Mesendoderm (in vitro differentiated cells): Measurements from ENCODE around the gene FAM120B.
"Not testable (repeated sequence)": the region's sequence is repeated elsewhere in the genome, so short reads cannot be mapped to it uniquely, and the experiment has no call there.

Experiments used
- DNase-seq: peaks from one replicate; pipeline ENCODE4 v3.0.0; 2013
- H2AK5ac ChIP-seq: 2 replicates; pipeline ENCODE4 v1.6.1; 2013; ENCODE audit warnings: low read length, inconsistent platforms
- H2BK120ac ChIP-seq: 2 replicates; pipeline ENCODE4 v1.6.1; 2013; ENCODE audit warnings: low read depth, mild to moderate bottlenecking, low read length, moderate library complexity, mixed read lengths
- H2BK15ac ChIP-seq: replicated peaks from 2 replicates; pipeline ENCODE4 v1.6.1; 2013; ENCODE audit warnings: low read depth, mild to moderate bottlenecking, moderate library complexity
- H2BK5ac ChIP-seq: 2 replicates; pipeline ENCODE4 v1.6.1; 2013; ENCODE audit warnings: low read length, inconsistent platforms
- H3K18ac ChIP-seq: 2 replicates; pipeline ENCODE4 v1.6.1; 2013; ENCODE audit warnings: mild to moderate bottlenecking, low read length, mixed read lengths
- H3K23ac ChIP-seq: one replicate; pipeline ENCODE4 v1.6.1; 2013; ENCODE audit warnings: low read length
- H3K27ac ChIP-seq: 2 replicates; pipeline ENCODE4 v1.5.1; 2013; ENCODE audit warnings: low read depth, mild to moderate bottlenecking, inconsistent platforms, low read length, moderate library complexity
- H3K27me3 ChIP-seq: 2 replicates; pipeline ENCODE4 v1.6.1; 2013; ENCODE audit warnings: low read length, control low read depth, mild to moderate bottlenecking, inconsistent platforms; ENCODE audit not compliant: insufficient read depth, poor library complexity
- H3K36me3 ChIP-seq: 2 replicates; pipeline ENCODE4 v1.6.1; 2013; ENCODE audit warnings: low read length, inconsistent platforms; ENCODE audit not compliant: control insufficient read depth, insufficient read depth
- H3K4ac ChIP-seq: one replicate; pipeline ENCODE4 v1.6.1; 2013; ENCODE audit warnings: low read depth, mild to moderate bottlenecking, low read length, moderate library complexity
- H3K4me1 ChIP-seq: 2 replicates; pipeline ENCODE4 v1.6.1; 2013; ENCODE audit warnings: low read depth, low read length, inconsistent platforms; ENCODE audit not compliant: control insufficient read depth
- H3K4me2 ChIP-seq: 2 replicates; pipeline ENCODE4 v1.6.1; 2013; ENCODE audit warnings: low read length
- H3K4me3 ChIP-seq: 2 replicates; pipeline ENCODE4 v1.5.1; 2013; ENCODE audit warnings: mild to moderate bottlenecking, low read length
- H3K56ac ChIP-seq: one replicate; pipeline ENCODE4 v1.6.1; 2013; ENCODE audit warnings: low read length
- H3K79me1 ChIP-seq: 2 replicates; pipeline ENCODE4 v1.6.1; 2013; ENCODE audit warnings: low read length, inconsistent platforms
- H3K79me2 ChIP-seq: 2 replicates; pipeline ENCODE4 v1.6.1; 2013; ENCODE audit warnings: mild to moderate bottlenecking, low read length; ENCODE audit not compliant: control insufficient read depth, insufficient read depth
- H3K9ac ChIP-seq: 2 replicates; pipeline ENCODE4 v1.6.1; 2013; ENCODE audit warnings: low read length, inconsistent platforms
- H4K5ac ChIP-seq: one replicate; pipeline ENCODE4 v1.6.1; 2013; ENCODE audit warnings: low read length
- H4K8ac ChIP-seq: one replicate; pipeline ENCODE4 v1.6.1; 2013; ENCODE audit warnings: low read depth, mild to moderate bottlenecking, control low read depth, low read length, moderate library complexity
- WGBS: extraction: QIAGEN DNeasy Blood & Tissue Kit; methylation state at CpG from one replicate; pipeline ENCODE4 v1.1.7; 2013; ENCODE audit warnings: low lambda C conversion rate, missing lambda C conversion rate; ENCODE audit not compliant: insufficient coverage; ENCODE audit errors: extremely low coverage; 5-methylcytosine and 5-hydroxymethylcytosine counted together

The FAM120B gene

DNA sequence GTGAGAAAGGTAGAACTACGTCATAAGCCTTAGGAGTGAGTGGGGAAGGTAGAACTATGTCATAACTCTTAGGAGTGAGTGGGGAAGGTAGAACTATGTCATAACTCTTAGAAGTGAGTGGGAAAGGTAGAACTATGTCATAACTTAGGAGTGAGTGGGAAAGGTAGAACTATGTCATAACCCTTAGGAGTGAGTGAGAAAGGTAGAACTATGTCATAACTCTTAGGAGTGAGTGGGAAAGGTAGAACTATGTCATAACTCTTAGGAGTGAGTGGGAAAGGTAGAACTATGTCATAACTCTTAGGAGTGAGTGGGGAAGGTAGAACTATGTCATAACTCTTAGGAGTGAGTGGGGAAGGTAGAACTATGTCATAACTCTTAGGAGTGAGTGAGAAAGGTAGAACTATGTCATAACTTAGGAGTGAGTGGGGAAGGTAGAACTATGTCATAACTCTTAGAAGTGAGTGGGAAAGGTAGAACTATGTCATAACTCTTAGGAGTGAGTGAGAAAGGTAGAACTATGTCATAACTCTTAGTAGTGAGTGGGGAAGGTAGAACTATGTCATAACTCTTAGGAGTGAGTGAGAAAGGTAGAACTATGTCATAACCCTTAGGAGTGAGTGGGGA is 92.3 kb downstream of the FAM120B start:
- H3K23ac ChIP-seq, H3K79me1 ChIP-seq, H2AK5ac ChIP-seq, H3K27me3 ChIP-seq, H3K4ac ChIP-seq, H3K4me3 ChIP-seq, H3K4me2 ChIP-seq, H4K8ac ChIP-seq, H3K79me2 ChIP-seq, H4K5ac ChIP-seq, H2BK15ac ChIP-seq, H2BK5ac ChIP-seq, DNase-seq, H3K36me3 ChIP-seq, H3K27ac ChIP-seq, H3K56ac ChIP-seq, H2BK120ac ChIP-seq, H3K18ac ChIP-seq, H3K9ac ChIP-seq: not testable (repeated sequence)
- no CpG with 5 or more reads among the region's 1 CpG for WGBS
- H3K4me1 ChIP-seq, result peaks cover 11% of the 10 kb centered on the region

DNA sequence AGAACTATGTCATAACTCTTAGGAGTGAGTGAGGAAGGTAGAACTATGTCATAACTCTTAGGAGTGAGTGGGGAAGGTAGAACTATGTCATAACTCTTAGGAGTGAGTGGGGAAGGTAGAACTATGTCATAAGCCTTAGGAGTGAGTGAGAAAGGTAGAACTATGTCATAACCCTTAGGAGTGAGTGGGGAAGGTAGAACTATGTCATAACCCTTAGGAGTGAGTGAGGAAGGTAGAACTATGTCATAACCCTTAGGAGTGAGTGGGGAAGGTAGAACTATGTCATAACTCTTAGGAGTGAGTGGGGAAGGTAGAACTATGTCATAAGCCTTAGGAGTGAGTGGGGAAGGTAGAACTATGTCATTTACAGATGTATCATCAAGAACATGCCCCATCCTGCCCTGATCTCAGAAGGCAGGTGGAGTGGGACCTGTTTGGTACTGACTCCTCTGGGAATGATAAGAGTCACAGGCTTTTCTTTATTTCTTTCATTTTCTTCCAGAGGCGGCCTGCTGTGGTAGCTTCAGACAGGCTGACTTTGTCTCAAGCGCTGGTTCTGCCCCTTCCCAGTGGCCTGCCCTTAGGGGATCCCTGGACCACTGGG is 93.5 kb downstream of the FAM120B start:
- H3K9ac ChIP-seq, H3K56ac ChIP-seq, H3K79me2 ChIP-seq, H4K8ac ChIP-seq, H2BK15ac ChIP-seq, H3K79me1 ChIP-seq, H3K27me3 ChIP-seq, H2BK5ac ChIP-seq, H3K36me3 ChIP-seq, DNase-seq, H3K27ac ChIP-seq, H2AK5ac ChIP-seq, H3K4ac ChIP-seq, H2BK120ac ChIP-seq, H3K18ac ChIP-seq, H3K23ac ChIP-seq, H3K4me2 ChIP-seq, H3K4me3 ChIP-seq, H4K5ac ChIP-seq: not testable (repeated sequence)
- H3K4me1 ChIP-seq, result peaks cover 12% of the 10 kb centered on the region
- WGBS, result no CpG with 5 or more reads among the region's 2 CpGs

DNA sequence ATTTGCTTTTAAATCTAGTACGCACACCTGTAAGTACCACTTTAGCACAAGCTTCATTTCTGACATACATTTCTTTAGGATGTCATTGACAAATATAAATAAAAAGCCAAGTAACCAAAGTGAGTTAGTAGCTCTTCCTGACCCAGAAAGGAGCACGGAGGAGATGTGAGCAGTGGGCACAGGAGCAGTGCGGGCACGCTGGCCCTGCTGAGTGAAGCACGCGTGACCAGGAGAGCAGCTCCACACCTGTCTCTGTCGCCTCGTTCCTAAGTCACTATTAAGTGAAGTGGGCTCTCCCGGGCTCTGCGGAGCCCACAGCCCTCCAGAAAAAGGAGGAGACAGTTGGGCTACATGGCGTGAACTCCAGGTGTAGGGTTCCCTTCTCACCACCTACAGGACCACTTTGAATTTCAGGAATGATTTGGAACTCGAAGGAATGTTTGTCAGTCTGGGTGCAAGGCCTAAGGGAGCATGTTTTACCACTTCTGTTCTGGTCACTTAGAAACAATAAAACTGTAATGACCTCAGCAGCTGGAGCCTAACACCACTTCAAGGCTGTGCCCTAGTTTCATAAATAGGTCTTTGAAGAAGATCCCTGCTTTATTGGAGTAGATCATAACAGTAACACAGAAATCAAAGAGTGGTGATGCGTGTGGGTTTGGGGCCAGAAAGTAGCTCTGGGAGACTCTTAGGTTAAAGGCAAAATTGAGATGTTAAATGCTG is 95.9 kb downstream of the FAM120B start:
- WGBS, result no CpG with 5 or more reads among the region's 13 CpGs
- no peak overlapping the region for H3K27ac ChIP-seq
- no peaks in the 10 kb centered on the region for H3K79me1 ChIP-seq
- H3K9ac ChIP-seq, result no peak overlapping the region
- no peak overlapping the region for H3K4me3 ChIP-seq
- no peak overlapping the region for H2BK120ac ChIP-seq
- no peak overlapping the region for H2BK15ac ChIP-seq
- H2BK5ac ChIP-seq, result no peak overlapping the region
- H3K23ac ChIP-seq, result no peak overlapping the region
- H3K4me1 ChIP-seq, result peaks cover 12% of the 10 kb centered on the region
- peak; percentile 27 for DNase-seq
- no peaks in the 10 kb centered on the region for H3K79me2 ChIP-seq
- no peak overlapping the region for H3K4ac ChIP-seq
- H4K5ac ChIP-seq, result no peak overlapping the region
- no peak overlapping the region for H2AK5ac ChIP-seq
- no peak overlapping the region for H3K18ac ChIP-seq
- no peak overlapping the region for H3K56ac ChIP-seq
- H3K27me3 ChIP-seq, result no peaks in the 10 kb centered on the region
- no peak overlapping the region for H3K4me2 ChIP-seq
- H4K8ac ChIP-seq, result no peak overlapping the region
- H3K36me3 ChIP-seq, result peaks cover 2% of the 10 kb centered on the region

DNA sequence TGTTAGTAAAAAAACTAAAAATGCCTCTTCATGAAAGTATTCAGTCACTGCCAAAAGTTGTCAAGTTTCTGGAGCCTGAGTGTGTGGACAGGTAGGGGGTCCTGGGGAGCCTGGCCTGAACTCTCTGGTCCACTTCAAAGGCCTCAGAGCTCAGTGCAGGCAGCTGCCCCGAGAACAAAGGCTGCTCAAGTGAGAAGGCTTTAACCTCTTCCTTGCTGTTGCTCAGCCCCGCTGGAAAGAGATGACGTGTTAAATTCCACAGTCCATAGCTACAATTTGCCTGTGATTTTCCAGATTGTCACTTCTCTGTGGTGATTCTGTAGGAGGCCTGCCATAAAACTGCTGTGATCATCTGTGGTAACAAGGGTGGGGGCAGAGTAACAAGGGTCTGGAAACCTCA is 96.9 kb downstream of the FAM120B start:
- no CpG with 5 or more reads among the region's 3 CpGs for WGBS
- Histone ChIP-seq H3K36me3 (peaks cover 2% of the 10 kb centered on the region), H3K56ac (peak overlapping the region; percentile 67), H4K5ac (no peak overlapping the region), H3K79me1 (no peaks in the 10 kb centered on the region), H2AK5ac (no peak overlapping the region), H3K18ac (no peak overlapping the region), H3K27me3 (no peaks in the 10 kb centered on the region), H3K4me1 (peaks cover 12% of the 10 kb centered on the region), H3K23ac (peak overlapping the region; percentile 66), H3K4me2 (no peak overlapping the region), H4K8ac (no peak overlapping the region), H3K4me3 (no peak overlapping the region), H3K27ac (no peak overlapping the region), H2BK15ac (no peak overlapping the region), H2BK120ac (no peak overlapping the region), H3K9ac (no peak overlapping the region), H3K4ac (no peak overlapping the region), H3K79me2 (no peaks in the 10 kb centered on the region), H2BK5ac (no peak overlapping the region)
- peak; percentile 96 for DNase-seq

DNA sequence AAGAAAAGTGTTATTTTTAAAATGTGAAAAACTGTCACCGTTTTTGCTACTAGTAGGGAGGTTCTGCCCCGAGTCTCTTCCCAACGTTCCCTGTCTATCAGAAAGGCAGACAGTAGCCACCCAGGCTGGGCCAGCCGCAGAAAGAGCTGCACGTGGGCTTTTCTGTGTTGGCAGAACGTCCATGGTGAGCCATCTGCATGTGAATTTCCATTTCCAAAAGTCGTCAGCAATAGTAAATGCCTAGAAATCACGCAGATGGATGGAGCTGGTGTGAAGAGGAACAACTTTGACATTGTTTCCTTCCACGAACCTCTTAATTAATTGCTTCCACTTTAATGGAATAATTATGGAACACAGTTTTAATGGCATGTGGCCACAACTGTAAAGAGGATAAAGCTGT is 97.5 kb downstream of the FAM120B start:
- Histone ChIP-seq H3K18ac (no peak overlapping the region), H3K4ac (no peak overlapping the region), H3K79me1 (no peaks in the 10 kb centered on the region), H4K5ac (no peak overlapping the region), H3K56ac (peak overlapping the region; percentile 67), H3K36me3 (peaks cover 2% of the 10 kb centered on the region), H3K4me1 (peaks cover 12% of the 10 kb centered on the region), H2BK5ac (no peak overlapping the region), H2BK15ac (no peak overlapping the region), H3K9ac (no peak overlapping the region), H3K4me2 (no peak overlapping the region), H3K4me3 (no peak overlapping the region), H3K79me2 (no peaks in the 10 kb centered on the region), H3K27me3 (no peaks in the 10 kb centered on the region), H2BK120ac (no peak overlapping the region), H3K27ac (no peak overlapping the region), H4K8ac (no peak overlapping the region), H3K23ac (peak overlapping the region; percentile 66), H2AK5ac (no peak overlapping the region)
- WGBS, result no CpG with 5 or more reads among the region's 9 CpGs
- no peak for DNase-seq
